ENCODE data around the gene AGAP3.

DNA sequence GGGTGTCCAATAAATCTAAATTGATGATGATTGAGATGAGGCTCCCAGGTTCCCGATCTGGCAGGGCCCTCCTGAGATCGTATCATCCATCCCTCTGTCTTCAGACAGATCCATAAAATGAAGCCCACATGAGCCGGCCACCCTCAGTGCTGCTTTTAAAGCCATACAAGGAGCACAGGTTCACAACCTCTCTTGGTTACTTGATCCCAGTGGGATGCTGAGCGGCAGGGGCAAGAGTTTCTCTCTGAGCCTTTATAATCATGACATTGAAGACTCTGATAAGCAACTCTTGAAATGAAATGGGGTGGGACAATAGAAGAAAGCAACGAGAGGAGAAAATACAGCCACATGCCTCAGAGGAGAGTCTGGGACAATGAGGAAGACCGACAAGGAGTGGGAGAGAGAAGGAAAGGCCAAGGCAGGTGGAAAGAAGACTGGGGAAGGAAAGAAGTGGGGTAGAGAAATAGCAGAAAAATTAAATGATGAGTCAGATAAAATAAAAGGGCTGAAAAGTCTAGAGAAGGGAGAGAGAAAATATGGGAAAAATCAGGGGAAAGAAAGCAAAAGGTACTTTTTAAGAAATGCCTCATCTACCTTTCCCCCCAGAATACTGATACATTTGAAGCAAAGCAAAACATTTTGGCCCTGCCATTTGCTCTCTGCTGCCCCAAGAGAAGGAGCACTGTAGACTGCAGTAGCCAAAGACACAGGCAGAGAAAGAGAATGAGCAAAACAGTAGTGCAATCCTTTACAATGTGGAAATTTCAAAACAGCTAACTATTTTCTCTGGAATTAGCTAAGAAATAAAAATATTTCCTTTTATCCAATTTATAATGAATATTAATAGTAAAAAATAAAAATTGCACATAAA, 66.6 kb downstream of the AGAP3 start:
- TF ChIP-seq TAF1 (IDR thresholded peaks at IDR 0.05; ENCODE audit: borderline replicate concordance, low read depth, low read length) (no peak), POLR2AphosphoS5 (IDR thresholded peaks at IDR 0.05; ENCODE audit: low read depth, low read length) (no peak)

All from GM12892 (cell line).